H1 (cell line): ENCODE data around the gene PCDH9. TPM values are rescaled to one million over a fixed set of nuclear protein-coding genes. Genes with fewer than 3 reads are reported as not detected.

Experiments used
- CTCF ChIA-PET: fragments of 300-600 bp; sonication (Branson Sonifier 250); formaldehyde crosslinking; loops from one replicate; lab custom pipeline; 2021; ENCODE audit not compliant: partially characterized antibody; lab: Charles Lee
- POLR2A ChIA-PET: fragments of 300-600 bp; sonication (Branson Sonifier 250); formaldehyde crosslinking; loops from one replicate; lab custom pipeline; 2021; ENCODE audit warnings: inconsistent platforms; ENCODE audit not compliant: partially characterized antibody; lab: Charles Lee
- DNase-seq, 2 experiments: peaks; one replicate each; pipeline versions ENCODE4 v3.0.0 to v3.0.0-alpha.2; 2010 to 2022; ENCODE audit warnings: low spot score in 2 of 2, low read depth in 1 of 2, mixed read lengths in 1 of 2
- FAIRE-seq: peaks from 2 replicates; lab custom pipeline; 2011; peaks lifted over from hg19 to GRCh38; lab: Jason Lieb, UNC
- H2AFZ ChIP-seq: 2 replicates; pipeline ENCODE4 v1.8.1; 2012; ENCODE audit warnings: low read length, inconsistent platforms
- H2AK5ac ChIP-seq: 2 replicates; pipeline ENCODE4 v1.6.1; 2013; ENCODE audit warnings: low read depth, low read length
- H2BK120ac ChIP-seq: replicated peaks from 2 replicates; pipeline ENCODE3; 2013; ENCODE audit warnings: low read depth, low read length, inconsistent platforms
- H2BK12ac ChIP-seq: 2 replicates; pipeline ENCODE4 v1.6.1; 2013; ENCODE audit warnings: low read depth, low read length
- H2BK15ac ChIP-seq: 2 replicates; pipeline ENCODE4 v1.6.1; 2013; ENCODE audit warnings: low read length
- H2BK20ac ChIP-seq: 2 replicates; pipeline ENCODE4 v1.6.1; 2013; ENCODE audit warnings: low read length
- H2BK5ac ChIP-seq: 2 replicates; pipeline ENCODE4 v1.6.1; 2013; ENCODE audit warnings: low read depth, low read length
- H3K14ac ChIP-seq: 2 replicates; pipeline ENCODE4 v1.6.1; 2013; ENCODE audit warnings: inconsistent platforms; ENCODE audit not compliant: insufficient read length
- H3K18ac ChIP-seq: 2 replicates; pipeline ENCODE4 v1.6.1; 2013; ENCODE audit warnings: low read length; ENCODE audit errors: extremely low read depth
- H3K23ac ChIP-seq: 2 replicates; pipeline ENCODE4 v1.6.1; 2013; ENCODE audit warnings: inconsistent platforms; ENCODE audit not compliant: insufficient read length
- H3K23me2 ChIP-seq: 2 replicates; pipeline ENCODE4 v1.6.1; 2013; ENCODE audit warnings: low read depth, low read length
- H3K27ac ChIP-seq: 2 replicates; pipeline ENCODE4 v1.6.1; 2011; ENCODE audit warnings: low read depth, low read length, inconsistent platforms
- H3K27me3 ChIP-seq, 4 experiments: replicated peaks in 1 of 4; 1 replicate in 1 of 4; 2 replicates in 3 of 4; pipeline versions ENCODE4 v1.6.1 to v1.8.1; 2011 to 2013; ENCODE audit warnings: low read length in 3 of 4, mild to moderate bottlenecking in 3 of 4, inconsistent platforms in 2 of 4, mixed read lengths in 2 of 4, moderate library complexity in 1 of 4; ENCODE audit not compliant: control insufficient read depth in 3 of 4, insufficient read depth in 3 of 4; ENCODE audit errors: extremely low read depth in 1 of 4
- H3K36me3 ChIP-seq, 4 experiments: 2 replicates each; pipeline versions ENCODE4 v1.6.1 to v1.8.1; 2011 to 2013; ENCODE audit warnings: mild to moderate bottlenecking in 4 of 4, low read length in 3 of 4, moderate library complexity in 2 of 4, control low read depth in 1 of 4, inconsistent platforms in 1 of 4; ENCODE audit not compliant: insufficient read depth in 4 of 4, control insufficient read depth in 2 of 4
- H3K4ac ChIP-seq: replicated peaks from 2 replicates; pipeline ENCODE3; 2013; ENCODE audit warnings: low read length, low read depth, mixed read lengths, inconsistent platforms; ENCODE audit not compliant: insufficient read length
- H3K4me1 ChIP-seq, 4 experiments: replicated peaks in 1 of 4; 1 replicate in 1 of 4; 2 replicates in 3 of 4; pipeline versions ENCODE4 v1.6.1 to v1.8.1; 2011 to 2013; ENCODE audit warnings: low read length in 3 of 4, inconsistent platforms in 2 of 4, mixed read lengths in 1 of 4; ENCODE audit not compliant: insufficient read depth in 4 of 4, control insufficient read depth in 3 of 4
- H3K4me2 ChIP-seq, 2 experiments: 2 replicates each; pipeline versions ENCODE4 v1.6.1 to v1.8.1; 2011 to 2013; ENCODE audit warnings: low read depth in 2 of 2, low read length in 2 of 2, control low read depth in 1 of 2, inconsistent platforms in 1 of 2, mild to moderate bottlenecking in 1 of 2; ENCODE audit not compliant: insufficient read depth in 1 of 2
- H3K4me3 ChIP-seq, 4 experiments: fragments of 200-600, 300-600 bp in 1 of 4; sonication (generic), shearing (Covaris generic), sonication (Bioruptor Twin) in 1 of 4; 2 replicates each; pipeline versions ENCODE4 v1.5.1 to v1.8.1; 2011 to 2016; ENCODE audit warnings: low read length in 4 of 4, low read depth in 3 of 4, control low read depth in 2 of 4, inconsistent platforms in 2 of 4, mild to moderate bottlenecking in 2 of 4, mixed read lengths in 1 of 4, moderate library complexity in 1 of 4; ENCODE audit not compliant: insufficient read depth in 2 of 4; ENCODE audit errors: extremely low read depth in 1 of 4
- H3K56ac ChIP-seq: replicated peaks from 2 replicates; pipeline ENCODE3; 2013; ENCODE audit warnings: low read depth, mild to moderate bottlenecking, mixed read lengths, low read length, inconsistent platforms; ENCODE audit not compliant: insufficient read length
- H3K79me1 ChIP-seq: 2 replicates; pipeline ENCODE4 v1.6.1; 2013; ENCODE audit warnings: low read depth, low read length, control low read depth
- H3K79me2 ChIP-seq, 2 experiments: 2 replicates each; pipeline versions ENCODE4 v1.6.1 to v1.8.1; 2012 to 2013; ENCODE audit warnings: low read length in 2 of 2, mild to moderate bottlenecking in 2 of 2, inconsistent platforms in 1 of 2; ENCODE audit not compliant: insufficient read depth in 2 of 2, control insufficient read depth in 1 of 2
- H3K9ac ChIP-seq, 4 experiments: replicated peaks in 1 of 4; 1 replicate in 1 of 4; 2 replicates in 3 of 4; pipeline versions ENCODE4 v1.6.1 to v1.8.1; 2011 to 2013; ENCODE audit warnings: low read depth in 3 of 4, low read length in 3 of 4, control low read depth in 2 of 4, mild to moderate bottlenecking in 2 of 4, moderate library complexity in 2 of 4, inconsistent platforms in 1 of 4; ENCODE audit errors: extremely low read depth in 1 of 4
- H3K9me3 ChIP-seq, 2 experiments: 2 replicates each; pipeline versions ENCODE4 v1.6.1 to v1.8.1; 2012 to 2013; ENCODE audit warnings: mild to moderate bottlenecking in 2 of 2, moderate library complexity in 2 of 2, control low read depth in 1 of 2, inconsistent platforms in 1 of 2, low read depth in 1 of 2, low read length in 1 of 2, mixed read lengths in 1 of 2; ENCODE audit not compliant: insufficient read depth in 2 of 2
- H4K20me1 ChIP-seq, 2 experiments: replicated peaks in 1 of 2; 2 replicates each; pipeline versions ENCODE3 to v1.8.1; 2011 to 2013; ENCODE audit warnings: inconsistent platforms in 2 of 2, low read length in 2 of 2, mild to moderate bottlenecking in 1 of 2; ENCODE audit not compliant: insufficient read depth in 2 of 2, control insufficient read depth in 1 of 2
- H4K5ac ChIP-seq: 2 replicates; pipeline ENCODE4 v1.6.1; 2013; ENCODE audit warnings: low read length, low read depth, mixed read lengths, inconsistent platforms; ENCODE audit not compliant: insufficient read length
- H4K8ac ChIP-seq: 2 replicates; pipeline ENCODE4 v1.8.0; 2013; ENCODE audit warnings: mild to moderate bottlenecking, moderate library complexity, low read length, inconsistent platforms; ENCODE audit not compliant: insufficient read depth; ENCODE audit errors: extremely low read depth
- H4K91ac ChIP-seq: replicated peaks from 2 replicates; pipeline ENCODE3; 2013; ENCODE audit warnings: low read length, mixed read lengths, inconsistent platforms; ENCODE audit not compliant: insufficient read length
- BRCA1 ChIP-seq: IDR thresholded peaks from 2 replicates; pipeline ENCODE4 v1.6.1; 2012; ENCODE audit warnings: low read depth, low read length, improper control_type of control experiment
- JUND ChIP-seq: IDR thresholded peaks from 2 replicates; pipeline ENCODE4 v1.6.1; 2011; ENCODE audit warnings: mild to moderate bottlenecking, improper control_type of control experiment, low read length
- TBP ChIP-seq: IDR thresholded peaks from 2 replicates; pipeline ENCODE4 v1.6.1; 2011; ENCODE audit warnings: low read depth, low read length, improper control_type of control experiment
- USF2 ChIP-seq: IDR thresholded peaks from 2 replicates; pipeline ENCODE4 v1.6.1; 2011; ENCODE audit warnings: low read length, improper control_type of control experiment
- ZNF274 ChIP-seq: IDR thresholded peaks from 2 replicates; pipeline ENCODE4 v1.7.0; 2012; ENCODE audit warnings: low read length, borderline replicate concordance; ENCODE audit errors: extremely low read depth
- WGBS, 2 experiments: shearing (Covaris generic) in 1 of 2; methylation state at CpG; one replicate each; pipeline versions ENCODE4 v1.1.6 to v1.1.7; 2013 to 2015; ENCODE audit warnings: low lambda C conversion rate in 2 of 2, mixed read lengths in 2 of 2, inconsistent platforms in 1 of 2, low coverage in 1 of 2, missing lambda C conversion rate in 1 of 2; ENCODE audit not compliant: insufficient replicate concordance in 2 of 2, insufficient coverage in 1 of 2, insufficient read length in 1 of 2; ENCODE audit errors: extremely low coverage in 1 of 2, missing lambda C conversion rate in 1 of 2; 5-methylcytosine and 5-hydroxymethylcytosine counted together
- polyA plus RNA-seq, 7 experiments: library from polyadenylated mRNA; depleted of rRNA in 3 of 7; stranded (reverse) in 5 of 7; unstranded in 2 of 7; fragments of >200 nt in 5 of 7; fragments of 200-250 nt in 2 of 7; gene quantifications; 1 replicate in 5 of 7; 2 replicates in 1 of 7; 4 replicates in 1 of 7; pipeline versions ENCODE4 v1.2.1 to v1.2.3, GENCODE V29; 2011 to 2013; ENCODE audit warnings: missing spikeins in 2 of 7, mixed read lengths in 2 of 7
- total RNA-seq: library from RNA; stranded (reverse); fragmentation: NEBNext Ultra II Directional; extraction: Animal tissue kit (Norgen Biotek cat#: 25700); gene quantifications from 2 replicates; pipeline ENCODE4 v1.2.1, GENCODE V29; 2021

PCDH9 gene
- total and polyA plus RNA-seq, 2 of the 8 experiments (the other 6 are each of a cell fraction or from before 2014, with no cell fraction given): 0.12 to 0.60 TPM

GRCh38 chr13:66795636-66796035 lies 434.5 kb downstream of the PCDH9 start:
- Histone ChIP-seq H4K5ac (no peak overlapping the region), H3K4me1 (no peaks in the 10 kb centered on the region; a peak in 1 of 7 replicates), H2BK15ac (no peak overlapping the region), H4K91ac (no peak overlapping the region), H3K14ac (no peak overlapping the region), H4K8ac (no peak overlapping the region), H3K79me2 (no peaks in the 10 kb centered on the region), H2BK5ac (no peak overlapping the region), H3K23me2 (no peaks in the 10 kb centered on the region), H3K27ac (no peak overlapping the region), H3K9me3 (no peaks in the 10 kb centered on the region), H2BK20ac (no peak overlapping the region), H3K27me3 (no peaks in the 10 kb centered on the region), H3K23ac (no peak overlapping the region), H3K18ac (no peak overlapping the region), H3K36me3 (no peaks in the 10 kb centered on the region), H3K79me1 (no peaks in the 10 kb centered on the region), H2BK120ac (no peak overlapping the region), H3K56ac (no peak overlapping the region), H3K9ac (no peak overlapping the region), H2BK12ac (no peak overlapping the region), H3K4ac (no peak overlapping the region), H2AK5ac (no peak overlapping the region), H3K4me2 (no peak overlapping the region), H3K4me3 (no peak overlapping the region), H4K20me1 (no peaks in the 10 kb centered on the region), H2AFZ (no peak overlapping the region)
- FAIRE-seq (no peak), DNase-seq (no peak)
- TF ChIP-seq JUND (no peak), ZNF274 (no peak), BRCA1 (no peak), USF2 (no peak), TBP (no peak)
- ChIA-PET POLR2A (no interaction called here), CTCF (no interaction called here)
- WGBS, 2 experiments: 88% methylated on average over 2 of the region's 2 CpGs; no CpG with 5 or more reads in 1 of the 2 experiments
